ENCODE data around the gene COL6A1. TPM values are rescaled to one million over a fixed set of nuclear protein-coding genes. Genes with fewer than 3 reads are reported as not detected.

COL6A1 gene
- total and polyA plus RNA-seq, 2 experiments from 2014 or later: 296 to 592 TPM

- Histone ChIP-seq H3K4me2 (no peak overlapping the region), H3K9me3 (ENCODE audit: low read depth) (no peaks in the 10 kb centered on the region), H4K20me1 (ENCODE audit: insufficient read depth, poor library complexity, severe bottlenecking) (no peaks in the 10 kb centered on the region), H3K36me3 (replicated peaks; ENCODE audit: insufficient read depth, low read depth) (no peaks in the 10 kb centered on the region), H3K4me1 (ENCODE audit: insufficient read depth) (peaks cover under 1% of the 10 kb centered on the region), H3K27me3 (no peaks in the 10 kb centered on the region), H3K27ac (no peak overlapping the region), H2AFZ (no peak overlapping the region), H3K9me2 (replicated peaks; ENCODE audit: insufficient read depth) (no peaks in the 10 kb centered on the region), H3K79me2 (no peaks in the 10 kb centered on the region), H3K4me3 (no peak overlapping the region)
- no peak for DNase-seq (ENCODE audit: low spot score)
- TF ChIP-seq CTCF (IDR thresholded peaks at IDR 0.05; ENCODE audit: poor library complexity): no peak
- WGBS (ENCODE audit: low lambda C conversion rate, missing lambda C conversion rate): 67% methylated on average over 4 of the region's 4 CpGs
Measured at GRCh38 chr21:46007492-46007868, 25.9 kb downstream of the COL6A1 start.

GRCh38 chr21:46008893-46009621, 27.5 kb downstream of the COL6A1 start:
- DNase-seq (ENCODE audit: low spot score): no peak
- no peaks in the 10 kb centered on the region for H3K36me3 ChIP-seq (replicated peaks; ENCODE audit: insufficient read depth, low read depth)
- no peak overlapping the region for H2AFZ ChIP-seq

GRCh38 chr21:46009951-46010705, 28.6 kb downstream of the COL6A1 start:
- H3K4me3 ChIP-seq: no peak overlapping the region
- H3K27ac ChIP-seq: no peak overlapping the region
- H3K36me3 ChIP-seq (replicated peaks; ENCODE audit: insufficient read depth, low read depth): no peaks in the 10 kb centered on the region
- TF ChIP-seq EZH2phosphoT487 (IDR thresholded peaks at IDR 0.05; ENCODE audit: low read depth, severe bottlenecking, unreplicated experiment) (no peak), CTCF (IDR thresholded peaks at IDR 0.05; ENCODE audit: poor library complexity) (no peak), EZH2 (IDR thresholded peaks at IDR 0.05; ENCODE audit: borderline replicate concordance) (no peak)
- 89% methylated on average over 30 of the region's 34 CpGs for WGBS (ENCODE audit: low lambda C conversion rate, missing lambda C conversion rate)
- peaks cover 3% of the 10 kb centered on the region for H3K4me1 ChIP-seq (ENCODE audit: insufficient read depth)
- no peaks in the 10 kb centered on the region for H3K27me3 ChIP-seq
- H4K20me1 ChIP-seq (ENCODE audit: insufficient read depth, poor library complexity, severe bottlenecking): no peaks in the 10 kb centered on the region
- no peaks in the 10 kb centered on the region for H3K9me3 ChIP-seq (ENCODE audit: low read depth)
- no peak overlapping the region for H2AFZ ChIP-seq
- no peak for DNase-seq (ENCODE audit: low spot score)
- no peak overlapping the region for H3K4me2 ChIP-seq
- H3K79me2 ChIP-seq: no peaks in the 10 kb centered on the region
- no peaks in the 10 kb centered on the region for H3K9me2 ChIP-seq (replicated peaks; ENCODE audit: insufficient read depth)

More at GRCh38 chr21:46008893-46009621, 27.5 kb downstream of the COL6A1 start:
- Histone ChIP-seq H3K27ac (no peak overlapping the region), H3K4me3 (no peak overlapping the region), H3K9me3 (ENCODE audit: low read depth) (no peaks in the 10 kb centered on the region), H3K4me2 (no peak overlapping the region), H3K9me2 (replicated peaks; ENCODE audit: insufficient read depth) (no peaks in the 10 kb centered on the region), H3K27me3 (no peaks in the 10 kb centered on the region), H4K20me1 (ENCODE audit: insufficient read depth, poor library complexity, severe bottlenecking) (no peaks in the 10 kb centered on the region), H3K4me1 (ENCODE audit: insufficient read depth) (peaks cover 3% of the 10 kb centered on the region), H3K79me2 (no peaks in the 10 kb centered on the region)
- 87% methylated on average over 11 of the region's 16 CpGs for WGBS (ENCODE audit: low lambda C conversion rate, missing lambda C conversion rate)
- TF ChIP-seq CTCF (IDR thresholded peaks at IDR 0.05; ENCODE audit: poor library complexity) (no peak), EZH2 (IDR thresholded peaks at IDR 0.05; ENCODE audit: borderline replicate concordance) (no peak), EZH2phosphoT487 (IDR thresholded peaks at IDR 0.05; ENCODE audit: low read depth, severe bottlenecking, unreplicated experiment) (no peak)

All from hepatocyte (in vitro differentiated cells).